A549 (cell line): Measurements from ENCODE around the gene CYP1A2.

Experiments used
- MAZ ChIP-seq: fragments of 150-350 bp; IDR thresholded peaks from 2 replicates; pipeline ENCODE4 v1.6.1; 2014; ENCODE audit warnings: antibody characterized with exemption, low read depth, low read length, borderline replicate concordance
- MYC ChIP-seq: IDR thresholded peaks from 2 replicates; pipeline ENCODE4 v1.6.1; 2012; ENCODE audit warnings: mild to moderate bottlenecking, inconsistent platforms, low read length, improper control_type of control experiment, borderline replicate concordance
- NFE2L2 ChIP-seq: fragments of 150-350 bp; conservative IDR thresholded peaks from 2 replicates; pipeline ENCODE4 v1.6.1; 2014; ENCODE audit warnings: low read length
- NPAS2 ChIP-seq: fragments of 250-450 bp; sonication (Bioruptor Pico); IDR thresholded peaks from 2 replicates; pipeline ENCODE4 v1.8.0; 2022; ENCODE audit warnings: mild to moderate bottlenecking, moderate library complexity, borderline replicate concordance
- POLR2AphosphoS2 ChIP-seq: conservative IDR thresholded peaks from 2 replicates; pipeline ENCODE4 v1.6.1; 2012; ENCODE audit warnings: low read length, improper control_type of control experiment, inconsistent platforms
- RNF2 ChIP-seq: fragments of 200-600 bp; sonication (generic); IDR thresholded peaks from 2 replicates; pipeline ENCODE4 v1.6.1; 2016; ENCODE audit warnings: low read depth, mild to moderate bottlenecking, antibody characterized with exemption, moderate library complexity, borderline replicate concordance
- TFCP2L1 ChIP-seq: fragments of 250-450 bp; sonication (Bioruptor Pico); IDR thresholded peaks from 2 replicates; pipeline ENCODE4 v1.5.0; 2021; ENCODE audit warnings: mild to moderate bottlenecking
- TF ChIP-seq, protein P1 (sequence below): IDR thresholded peaks from 2 replicates; pipeline ENCODE4 v1.6.1; 2012
- TF ChIP-seq, protein P2 (sequence below): fragments of >200 bp; sonication (Bioruptor Twin); formaldehyde crosslinking; IDR thresholded peaks from 3 replicates; pipeline ENCODE4 v1.5.1; 2016
- TF ChIP-seq, protein P3 (sequence below): fragments of 450-650 bp; IDR thresholded peaks from 2 replicates; pipeline ENCODE4 v1.6.1; 2014; ENCODE audit warnings: antibody characterized with exemption
- TF ChIP-seq, protein P4 (sequence below): fragments of 250-450 bp; sonication (Bioruptor Pico); IDR thresholded peaks from 2 replicates; pipeline ENCODE4 v1.5.0; 2021; ENCODE audit warnings: mild to moderate bottlenecking, moderate library complexity, borderline replicate concordance
- TF ChIP-seq, protein P5 (sequence below): IDR thresholded peaks from 2 replicates; pipeline ENCODE4 v1.6.1; 2012

DNA sequence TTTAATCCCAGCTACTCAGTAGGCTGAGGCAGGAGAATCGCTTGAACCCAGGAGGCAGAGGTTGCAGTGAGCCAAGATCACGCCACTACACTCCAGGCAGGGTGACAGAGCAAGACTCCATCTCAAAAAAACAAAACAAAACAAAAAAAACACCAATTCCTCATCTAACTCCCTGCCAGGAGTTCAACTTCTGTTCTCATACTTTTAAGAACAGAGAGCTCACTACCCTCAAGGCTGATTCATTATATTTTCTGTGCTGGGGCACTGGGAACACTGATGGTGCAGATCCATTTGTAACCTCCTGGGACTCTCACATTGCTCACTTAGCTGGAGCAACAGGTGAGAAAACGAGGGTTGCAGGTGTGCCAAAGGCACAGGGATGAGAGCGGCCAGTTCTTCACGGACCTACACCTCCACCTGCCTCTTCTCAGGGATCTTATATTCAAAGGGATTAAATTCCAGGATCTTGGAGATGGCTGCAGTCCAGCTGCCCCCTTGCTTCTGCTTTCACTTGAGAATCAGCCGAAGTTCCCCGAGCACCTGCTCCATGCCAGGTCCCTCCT, 20.9 kb downstream of the CYP1A2 start:
- TF ChIP-seq NPAS2 (CRISPR knock-in tag) (no peak), POLR2AphosphoS2 (no peak), NFE2L2 (no peak), MYC (no peak), MAZ (no peak), TFCP2L1 (CRISPR knock-in tag) (no peak), RNF2 (no peak)
- TF ChIP-seq, protein P1, sequence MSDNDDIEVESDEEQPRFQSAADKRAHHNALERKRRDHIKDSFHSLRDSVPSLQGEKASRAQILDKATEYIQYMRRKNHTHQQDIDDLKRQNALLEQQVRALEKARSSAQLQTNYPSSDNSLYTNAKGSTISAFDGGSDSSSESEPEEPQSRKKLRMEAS: no peak
- TF ChIP-seq, protein P2, sequence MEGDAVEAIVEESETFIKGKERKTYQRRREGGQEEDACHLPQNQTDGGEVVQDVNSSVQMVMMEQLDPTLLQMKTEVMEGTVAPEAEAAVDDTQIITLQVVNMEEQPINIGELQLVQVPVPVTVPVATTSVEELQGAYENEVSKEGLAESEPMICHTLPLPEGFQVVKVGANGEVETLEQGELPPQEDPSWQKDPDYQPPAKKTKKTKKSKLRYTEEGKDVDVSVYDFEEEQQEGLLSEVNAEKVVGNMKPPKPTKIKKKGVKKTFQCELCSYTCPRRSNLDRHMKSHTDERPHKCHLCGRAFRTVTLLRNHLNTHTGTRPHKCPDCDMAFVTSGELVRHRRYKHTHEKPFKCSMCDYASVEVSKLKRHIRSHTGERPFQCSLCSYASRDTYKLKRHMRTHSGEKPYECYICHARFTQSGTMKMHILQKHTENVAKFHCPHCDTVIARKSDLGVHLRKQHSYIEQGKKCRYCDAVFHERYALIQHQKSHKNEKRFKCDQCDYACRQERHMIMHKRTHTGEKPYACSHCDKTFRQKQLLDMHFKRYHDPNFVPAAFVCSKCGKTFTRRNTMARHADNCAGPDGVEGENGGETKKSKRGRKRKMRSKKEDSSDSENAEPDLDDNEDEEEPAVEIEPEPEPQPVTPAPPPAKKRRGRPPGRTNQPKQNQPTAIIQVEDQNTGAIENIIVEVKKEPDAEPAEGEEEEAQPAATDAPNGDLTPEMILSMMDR: no peak
- TF ChIP-seq, protein P3, sequence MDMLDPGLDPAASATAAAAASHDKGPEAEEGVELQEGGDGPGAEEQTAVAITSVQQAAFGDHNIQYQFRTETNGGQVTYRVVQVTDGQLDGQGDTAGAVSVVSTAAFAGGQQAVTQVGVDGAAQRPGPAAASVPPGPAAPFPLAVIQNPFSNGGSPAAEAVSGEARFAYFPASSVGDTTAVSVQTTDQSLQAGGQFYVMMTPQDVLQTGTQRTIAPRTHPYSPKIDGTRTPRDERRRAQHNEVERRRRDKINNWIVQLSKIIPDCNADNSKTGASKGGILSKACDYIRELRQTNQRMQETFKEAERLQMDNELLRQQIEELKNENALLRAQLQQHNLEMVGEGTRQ: no peak
- TF ChIP-seq, protein P4, sequence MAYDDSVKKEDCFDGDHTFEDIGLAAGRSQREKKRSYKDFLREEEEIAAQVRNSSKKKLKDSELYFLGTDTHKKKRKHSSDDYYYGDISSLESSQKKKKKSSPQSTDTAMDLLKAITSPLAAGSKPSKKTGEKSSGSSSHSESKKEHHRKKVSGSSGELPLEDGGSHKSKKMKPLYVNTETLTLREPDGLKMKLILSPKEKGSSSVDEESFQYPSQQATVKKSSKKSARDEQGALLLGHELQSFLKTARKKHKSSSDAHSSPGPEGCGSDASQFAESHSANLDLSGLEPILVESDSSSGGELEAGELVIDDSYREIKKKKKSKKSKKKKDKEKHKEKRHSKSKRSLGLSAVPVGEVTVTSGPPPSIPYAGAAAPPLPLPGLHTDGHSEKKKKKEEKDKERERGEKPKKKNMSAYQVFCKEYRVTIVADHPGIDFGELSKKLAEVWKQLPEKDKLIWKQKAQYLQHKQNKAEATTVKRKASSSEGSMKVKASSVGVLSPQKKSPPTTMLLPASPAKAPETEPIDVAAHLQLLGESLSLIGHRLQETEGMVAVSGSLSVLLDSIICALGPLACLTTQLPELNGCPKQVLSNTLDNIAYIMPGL (CRISPR knock-in tag): no peak
- TF ChIP-seq, protein P5, sequence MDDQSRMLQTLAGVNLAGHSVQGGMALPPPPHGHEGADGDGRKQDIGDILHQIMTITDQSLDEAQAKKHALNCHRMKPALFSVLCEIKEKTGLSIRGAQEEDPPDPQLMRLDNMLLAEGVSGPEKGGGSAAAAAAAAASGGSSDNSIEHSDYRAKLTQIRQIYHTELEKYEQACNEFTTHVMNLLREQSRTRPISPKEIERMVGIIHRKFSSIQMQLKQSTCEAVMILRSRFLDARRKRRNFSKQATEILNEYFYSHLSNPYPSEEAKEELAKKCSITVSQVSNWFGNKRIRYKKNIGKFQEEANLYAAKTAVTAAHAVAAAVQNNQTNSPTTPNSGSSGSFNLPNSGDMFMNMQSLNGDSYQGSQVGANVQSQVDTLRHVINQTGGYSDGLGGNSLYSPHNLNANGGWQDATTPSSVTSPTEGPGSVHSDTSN: no peak
